GM18861 (cell line): Measurements from ENCODE around the gene DHFR2.
"Not testable (repeated sequence)": the region's sequence is repeated elsewhere in the genome, so short reads cannot be mapped to it uniquely, and the experiment has no call there.

ENCODE experiments used
- ATAC-seq: cut with Tn5 transposase; IDR thresholded peaks from one replicate; pipeline ENCODE4 v1.9.1; 2021; ENCODE audit not compliant: unreplicated experiment

Gene DHFR2

DNA sequence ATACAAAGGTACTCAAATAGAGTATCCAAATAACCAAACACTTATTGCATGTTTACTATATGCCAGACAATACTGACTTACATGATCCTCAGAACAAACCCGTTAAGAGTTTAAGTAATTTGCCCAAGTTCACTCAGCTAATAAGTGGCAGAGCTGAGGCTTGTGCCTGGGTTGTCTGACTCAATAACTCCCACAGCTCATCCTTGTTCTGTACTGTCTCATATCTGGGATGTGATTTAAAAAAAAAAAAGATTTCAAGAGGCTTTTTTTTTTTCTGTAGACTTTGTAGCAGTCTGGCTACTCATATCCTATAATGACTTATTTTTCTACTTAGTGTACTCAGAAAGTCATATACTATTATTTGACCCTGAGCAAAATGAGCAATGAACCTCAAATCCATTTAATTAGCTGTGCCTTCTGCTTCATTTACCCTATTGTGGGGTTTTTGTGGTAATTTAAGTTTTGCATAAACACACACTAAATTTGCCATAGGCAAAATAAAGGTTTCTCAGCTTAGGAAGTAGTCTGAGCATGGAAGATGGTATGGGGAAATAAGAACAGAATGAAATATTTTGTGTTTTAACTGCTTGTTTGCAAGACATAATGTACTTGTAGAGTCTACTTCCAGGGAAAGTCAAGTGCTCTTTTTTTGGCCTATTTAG, 3.2 kb upstream of the DHFR2 start:
- no peak for ATAC-seq

DNA sequence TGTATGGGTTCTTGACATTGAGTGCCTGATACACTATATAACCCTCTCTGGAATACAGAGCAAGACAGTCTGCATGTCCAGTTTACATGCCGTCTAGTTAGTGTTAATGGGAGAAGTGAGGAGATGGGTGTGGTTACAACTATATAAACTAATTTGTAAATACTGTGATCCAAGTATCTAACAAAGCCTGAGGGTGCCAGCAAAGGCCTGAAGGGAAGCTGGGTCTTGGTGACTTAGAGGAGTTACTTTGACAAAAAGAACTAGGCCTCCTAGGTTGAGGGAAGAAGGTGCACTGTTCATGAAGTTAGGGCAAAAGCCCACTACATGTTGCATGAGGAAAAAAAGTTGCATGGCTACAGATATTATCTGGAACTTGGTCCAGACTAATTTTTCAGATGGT, 2.4 kb upstream of the DHFR2 start:
- ATAC-seq: no peak

DNA sequence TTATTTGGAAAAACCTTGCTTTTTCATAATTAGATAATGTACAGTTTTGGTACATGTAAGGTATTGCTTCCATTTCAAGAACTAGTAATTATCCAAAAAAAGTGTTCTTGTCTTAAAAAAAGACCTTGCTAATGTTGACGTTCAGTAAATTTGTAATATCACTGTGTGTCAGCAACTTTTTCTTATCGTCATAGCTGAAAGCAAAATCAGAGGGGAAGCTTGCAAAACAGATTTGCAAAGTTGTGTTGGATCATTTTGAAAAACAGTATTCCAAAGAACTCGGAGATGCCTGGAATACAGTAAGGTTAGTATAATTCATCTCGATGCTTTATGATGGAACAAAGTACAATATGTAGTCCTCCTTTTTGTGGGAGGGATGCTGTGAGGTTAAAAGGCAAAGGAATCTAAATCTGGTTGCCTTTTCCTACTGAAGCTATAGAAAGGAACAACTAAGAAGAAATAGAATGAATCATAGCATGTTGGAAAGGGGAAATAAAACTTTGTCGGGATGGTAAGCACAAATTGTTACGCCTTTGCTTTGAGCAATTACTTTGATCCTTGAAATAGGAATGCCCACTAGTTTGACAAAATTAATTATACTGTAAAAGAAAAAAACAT, 1.6 kb upstream of the DHFR2 start:
- ATAC-seq: no peak

DNA sequence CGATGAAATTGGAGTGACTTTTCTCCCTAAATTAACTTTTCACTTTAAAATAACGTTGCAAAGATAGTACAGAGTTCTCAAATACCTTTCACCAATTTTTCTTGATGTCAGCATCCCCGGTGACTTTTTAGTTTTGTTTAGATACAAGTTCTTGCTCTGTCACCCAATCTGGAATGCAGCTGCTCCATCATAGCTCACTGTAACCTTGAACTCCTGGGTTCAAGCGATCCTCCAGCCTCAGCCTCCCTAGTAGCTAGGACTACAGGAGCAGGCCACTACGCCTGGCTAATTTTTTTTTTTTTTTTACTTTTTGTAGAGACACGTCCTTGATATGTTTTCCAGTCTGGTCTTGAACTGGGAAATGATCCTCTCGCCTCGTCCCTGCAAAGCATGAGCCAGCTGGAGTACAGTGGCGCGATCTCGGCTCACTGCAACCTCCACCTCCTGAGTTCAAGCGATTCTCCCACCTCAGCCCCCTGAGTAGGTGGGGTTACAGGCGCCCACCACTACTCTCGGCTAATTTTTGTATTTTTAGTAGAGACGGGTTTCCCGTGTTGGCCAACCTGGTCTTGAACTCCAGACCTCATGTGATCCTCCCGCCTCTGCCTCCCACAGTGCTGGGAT, 892 bp upstream of the DHFR2 start:
- no peak for ATAC-seq

DNA sequence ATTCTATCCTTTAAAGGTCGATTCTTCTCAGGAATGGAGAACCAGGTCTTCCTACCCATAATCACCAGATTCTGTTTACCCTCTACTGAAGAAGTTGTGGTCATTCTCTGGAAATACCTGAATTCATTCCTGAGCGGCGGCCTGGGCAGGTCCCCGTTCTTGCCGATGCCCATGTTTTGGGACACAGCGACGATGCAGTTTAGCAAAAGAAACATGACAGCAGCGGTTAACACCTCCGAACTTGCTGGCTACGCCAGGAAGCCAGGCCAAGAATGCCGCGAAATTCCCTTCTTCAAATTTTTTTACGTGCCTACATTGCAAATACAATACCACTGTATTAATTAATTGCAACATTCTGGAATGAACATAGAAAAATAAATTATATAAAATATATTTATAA, 1.4 kb downstream of the DHFR2 start:
- ATAC-seq: no peak

DNA sequence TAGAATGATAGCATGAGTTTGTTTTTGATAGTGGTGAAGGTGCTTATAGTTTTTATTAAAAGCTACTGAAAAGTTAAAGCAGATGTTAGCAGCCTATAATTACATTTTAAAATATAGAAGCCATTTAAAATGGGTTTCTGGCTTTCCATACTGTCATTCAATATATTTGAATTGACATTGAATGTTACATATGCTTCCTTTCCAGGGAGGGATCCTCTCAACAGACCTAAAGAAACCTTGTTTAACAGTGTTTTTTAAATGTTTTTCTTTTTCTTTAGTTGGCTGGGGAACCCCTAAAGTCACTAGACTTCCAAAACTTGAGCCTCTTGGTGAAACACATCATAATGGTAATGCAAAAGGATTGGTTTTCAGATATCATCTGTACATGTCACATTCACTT, 12.2 kb downstream of the DHFR2 start:
- no peak for ATAC-seq

DNA sequence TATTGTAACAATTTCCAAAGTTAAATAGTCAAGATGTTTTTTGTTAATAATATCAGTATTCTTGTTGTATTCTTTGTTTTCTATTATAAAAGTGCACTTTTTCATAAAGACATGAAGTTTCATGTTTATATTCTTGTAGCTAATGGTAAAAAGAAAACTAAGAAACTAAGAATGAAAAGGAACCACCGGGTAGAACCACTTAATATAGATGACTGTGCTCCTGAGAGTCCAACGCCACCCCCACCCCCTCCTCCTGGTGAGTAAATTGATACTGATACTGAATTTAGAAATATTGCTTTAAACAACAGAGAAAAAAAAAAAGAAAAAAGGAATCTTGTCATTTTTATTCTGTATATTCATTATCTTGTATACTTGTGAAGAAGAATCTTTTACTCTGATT, 13.4 kb downstream of the DHFR2 start:
- no peak for ATAC-seq

DNA sequence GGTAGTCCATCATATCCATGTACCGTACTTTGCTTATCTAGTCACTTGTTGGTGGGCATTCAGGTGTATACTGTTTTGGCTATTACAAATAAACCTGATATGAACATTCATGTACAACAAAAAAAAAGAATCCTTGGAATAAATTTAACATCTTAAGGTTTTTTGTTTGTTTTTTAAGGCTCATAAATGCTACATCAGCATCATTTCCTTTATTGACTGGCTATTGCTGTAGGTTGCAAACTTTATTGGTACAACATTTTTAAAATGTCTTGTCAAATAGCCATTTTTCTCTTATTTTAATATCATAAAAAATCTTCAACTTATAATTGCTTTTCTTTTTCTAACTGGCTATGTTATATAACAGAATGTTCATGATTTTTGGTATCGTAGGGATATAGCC, 16.2 kb downstream of the DHFR2 start:
- ATAC-seq: no peak

DNA sequence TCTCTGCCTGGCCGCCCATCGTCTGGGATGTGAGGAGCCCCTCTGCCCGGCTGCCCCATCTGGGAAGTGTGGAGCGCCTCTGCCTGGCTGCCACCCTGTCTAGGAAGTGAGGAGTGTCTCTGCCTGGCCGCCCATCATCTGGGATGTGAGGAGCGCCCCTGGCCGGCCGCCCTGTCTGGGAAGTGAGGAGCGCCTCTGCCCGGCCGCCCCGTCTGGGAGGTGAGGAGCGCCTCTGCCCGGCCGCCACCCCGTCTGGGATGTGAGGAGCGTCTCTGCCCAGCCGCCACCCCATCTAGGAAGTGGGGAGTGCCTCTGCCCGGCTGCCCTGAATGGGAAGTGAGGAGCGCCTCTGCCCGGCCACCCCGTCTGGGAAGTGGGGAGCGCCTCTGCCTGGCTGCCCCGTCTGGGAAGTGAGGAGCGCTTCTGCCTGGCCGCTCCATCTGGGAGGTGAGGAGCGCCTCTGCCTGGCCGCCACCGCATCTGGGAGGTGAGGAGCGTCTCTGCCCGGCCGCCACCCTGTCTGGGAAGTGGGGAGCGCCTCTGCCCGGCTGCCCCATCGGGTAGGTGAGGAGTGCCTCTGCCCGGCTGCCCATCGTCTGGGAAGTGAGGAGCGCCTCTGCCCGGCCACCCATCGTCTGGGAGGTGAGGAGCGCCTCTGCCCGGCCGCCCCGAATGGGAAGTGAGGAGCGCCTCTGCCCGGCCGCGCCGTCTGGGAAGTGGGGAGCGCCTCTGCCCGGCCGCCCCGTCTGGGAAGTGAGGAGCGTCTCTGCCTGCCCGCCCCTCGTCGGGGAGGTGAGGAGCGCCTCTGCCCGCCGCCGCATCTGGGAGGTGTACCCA, 18.4 kb downstream of the DHFR2 start:
- ATAC-seq: not testable (repeated sequence)

DNA sequence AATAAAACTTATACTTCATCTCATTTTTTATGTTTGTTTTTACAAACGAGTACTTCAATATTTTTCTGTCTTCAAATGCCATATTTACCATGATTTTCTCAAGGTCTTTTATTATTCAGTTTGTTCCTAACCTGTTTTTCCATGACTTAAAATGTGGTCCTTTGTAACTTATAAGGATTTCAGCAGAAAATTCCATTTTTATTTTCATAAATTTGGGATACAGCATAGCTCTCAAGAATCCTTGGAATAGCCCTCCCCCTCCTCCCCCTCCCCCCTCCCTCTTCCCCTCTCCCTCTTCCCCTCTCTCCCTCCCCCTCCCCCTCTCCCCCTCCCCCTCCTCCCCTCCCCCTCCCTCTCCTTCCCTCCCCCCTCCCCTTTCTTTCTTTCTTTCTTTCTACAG, 19.4 kb downstream of the DHFR2 start:
- ATAC-seq: no peak

DNA sequence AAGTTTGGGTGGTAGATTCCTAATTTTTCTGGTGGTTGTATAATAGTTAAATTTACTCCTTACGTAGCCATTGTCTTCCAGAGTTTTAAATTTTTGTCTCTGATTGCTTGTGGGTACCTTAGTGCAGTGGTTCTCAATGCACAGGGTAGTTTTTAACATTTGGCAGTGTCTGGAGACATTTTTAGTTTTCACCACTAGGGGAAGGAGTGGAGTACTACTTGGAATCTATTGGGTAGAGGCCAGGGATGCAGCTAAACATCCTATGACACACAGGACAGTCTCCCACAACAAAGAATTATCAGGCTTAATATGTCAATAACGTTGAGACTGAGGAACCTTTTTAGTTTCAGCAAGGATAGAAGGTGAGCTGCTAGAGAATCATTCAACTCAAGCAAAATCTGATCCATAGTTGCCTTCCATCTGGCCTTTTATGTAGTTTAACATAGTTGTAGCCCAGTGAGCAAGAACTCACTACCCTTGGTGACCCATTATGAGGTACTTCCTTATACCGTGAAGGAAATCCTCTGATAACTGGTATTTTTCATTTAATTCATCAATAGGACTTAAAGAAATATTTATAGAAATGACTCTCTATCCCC, 25.7 kb downstream of the DHFR2 start:
- peak; percentile 76 for ATAC-seq

DNA sequence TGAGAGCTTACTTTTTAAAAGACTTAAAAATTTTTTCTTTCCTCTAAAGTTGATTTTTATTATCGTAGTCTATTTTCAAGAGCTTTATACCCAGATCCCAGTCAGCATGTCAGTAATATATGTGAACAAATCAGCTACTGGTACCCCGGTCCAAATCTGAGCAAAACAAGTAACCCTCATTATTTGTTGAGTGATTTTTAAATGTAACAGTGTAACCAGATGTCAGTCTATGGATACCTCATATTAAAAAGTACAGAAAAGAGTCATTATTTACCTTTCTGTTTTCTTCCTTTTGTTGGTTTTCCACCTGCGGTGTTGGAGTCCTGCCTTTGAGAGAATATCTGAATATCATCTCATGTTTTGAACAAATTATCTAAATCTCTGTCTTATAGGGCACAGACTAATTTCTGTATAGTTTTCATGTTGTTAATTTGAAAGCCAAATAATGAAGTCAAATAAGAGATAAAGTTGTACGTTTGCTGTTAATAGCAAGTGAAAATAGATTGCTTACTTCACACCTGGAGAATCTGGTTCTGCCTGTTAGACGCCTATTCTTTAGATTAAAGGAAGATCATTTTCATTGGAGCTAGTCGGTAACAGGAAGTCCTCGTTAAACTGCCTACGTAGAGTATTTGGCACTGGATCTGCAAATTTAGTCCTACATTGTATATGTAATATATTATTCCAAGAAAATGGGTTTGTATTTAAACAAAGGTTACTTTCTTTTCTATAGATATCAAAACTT, 34.5 kb downstream of the DHFR2 start, which contains the start of gene STX19:
Gene STX19, minus strand, starts transcription at position 505 of the 745 bp plus-strand sequence. CDS start 13,328 bp downstream, outside the sequence.
- ATAC-seq: no peak

DNA sequence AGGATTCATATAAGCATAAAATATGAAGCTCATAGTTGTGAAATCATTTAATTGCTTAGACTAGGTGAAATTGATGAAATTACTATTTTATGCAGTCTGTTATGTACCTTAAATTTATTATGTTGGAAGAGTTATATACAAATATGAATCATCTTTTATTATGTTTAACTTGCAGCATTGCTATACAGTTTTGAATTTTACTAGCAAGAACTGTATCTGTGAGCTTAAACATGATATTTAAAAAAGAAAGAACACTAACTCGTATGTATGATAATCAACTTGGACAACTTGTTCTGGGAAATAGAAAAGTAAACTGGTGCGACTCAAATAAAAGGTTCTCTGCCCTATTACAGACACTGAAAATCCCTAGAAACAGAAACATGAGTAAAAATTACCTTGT, 36.1 kb downstream of the DHFR2 start:
- ATAC-seq: no peak

DNA sequence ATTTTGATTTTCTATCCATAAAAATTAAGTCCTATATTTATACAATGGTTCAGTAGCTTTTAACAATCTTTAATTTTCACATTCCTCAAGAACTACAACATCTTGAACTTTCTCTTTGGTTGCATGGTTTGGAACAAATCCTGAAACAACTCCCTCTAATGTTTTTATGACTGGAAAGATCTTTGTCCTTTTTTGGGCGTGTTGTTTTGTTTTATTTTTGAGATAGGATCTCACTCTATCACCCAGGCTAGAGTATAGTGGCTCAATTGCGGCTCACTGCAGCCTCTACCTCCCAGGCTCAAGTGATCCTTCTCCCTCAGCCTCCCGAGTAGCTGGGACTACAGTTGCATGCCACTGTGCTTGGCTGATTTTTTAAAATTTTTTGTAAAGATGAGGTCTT, 38.3 kb downstream of the DHFR2 start:
- no peak for ATAC-seq

DNA sequence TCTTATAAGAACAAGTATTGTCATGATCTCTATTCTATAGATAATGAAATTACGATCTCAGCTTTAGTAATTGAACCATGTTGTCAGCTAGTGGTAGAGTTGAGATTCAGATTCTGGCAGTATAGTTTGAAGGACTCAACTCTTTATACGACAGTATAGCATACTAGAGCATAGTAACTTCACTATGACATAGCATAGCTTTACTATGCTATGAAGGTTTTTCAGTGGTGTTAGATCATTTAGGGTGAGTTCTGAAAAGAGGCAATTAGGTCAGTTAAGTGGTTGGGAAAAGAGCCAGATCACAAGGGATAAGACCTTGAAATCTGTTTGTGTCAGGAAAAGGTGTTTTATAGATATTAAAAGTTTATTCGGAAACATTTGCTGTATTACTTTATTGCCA, 42.4 kb downstream of the DHFR2 start:
- no peak for ATAC-seq

DNA sequence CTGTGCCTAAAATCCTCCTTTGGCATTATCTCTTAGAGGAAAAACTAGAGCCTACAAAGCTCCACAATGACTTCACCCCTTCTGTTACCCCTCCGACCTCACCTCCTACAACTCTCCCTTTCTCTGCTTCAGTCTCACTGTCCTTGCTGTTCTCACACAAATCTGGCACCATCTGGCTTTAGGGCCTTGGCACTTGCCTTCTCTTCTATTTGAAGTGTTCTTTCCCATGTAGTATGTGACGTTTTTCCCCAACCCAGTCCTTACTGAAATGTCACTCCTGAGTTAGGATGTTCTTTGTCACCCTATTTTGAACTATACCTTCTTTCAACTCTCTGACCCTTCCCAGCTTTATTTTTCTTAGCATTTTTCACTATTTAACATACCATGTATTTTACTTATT, 43.1 kb downstream of the DHFR2 start:
- ATAC-seq: no peak

DNA sequence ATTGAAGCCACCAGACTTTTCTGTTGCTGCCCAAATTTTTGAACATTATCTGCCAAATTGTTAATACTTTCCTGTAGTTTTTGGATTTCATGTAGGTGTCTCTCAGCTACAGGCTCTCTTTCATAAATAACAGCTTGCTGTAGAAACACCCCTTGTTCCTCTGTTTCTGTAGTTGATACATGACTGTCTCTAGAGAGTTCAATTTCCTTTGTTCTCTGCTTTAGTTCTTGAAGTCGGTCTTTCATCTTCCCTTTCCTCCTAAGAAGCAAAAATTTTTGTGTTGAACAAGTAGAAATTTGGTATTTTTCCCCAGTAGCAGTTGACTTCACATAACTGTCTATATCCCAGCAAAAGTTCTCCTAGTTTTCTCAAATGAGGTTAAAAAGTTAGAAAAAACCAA, 47.7 kb downstream of the DHFR2 start:
- no peak for ATAC-seq

DNA sequence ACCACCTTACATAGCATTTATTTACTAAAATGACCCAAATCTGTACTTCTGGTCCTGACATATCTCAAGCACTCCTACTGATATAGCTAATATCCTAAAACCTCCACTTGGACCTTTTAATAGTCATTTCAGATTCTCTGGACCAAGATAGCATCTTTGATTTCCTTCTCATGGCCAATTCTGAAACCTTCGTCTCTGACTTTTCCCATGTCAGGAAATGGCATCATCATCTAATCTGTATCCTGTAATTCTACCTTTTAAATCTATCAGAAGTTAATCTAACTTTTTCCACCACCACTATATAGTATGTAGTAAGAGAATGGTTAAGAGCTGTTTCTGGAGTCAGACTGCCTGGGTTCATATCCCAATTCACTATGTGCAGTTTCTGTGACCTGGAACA, 50.5 kb downstream of the DHFR2 start:
- ATAC-seq: no peak

DNA sequence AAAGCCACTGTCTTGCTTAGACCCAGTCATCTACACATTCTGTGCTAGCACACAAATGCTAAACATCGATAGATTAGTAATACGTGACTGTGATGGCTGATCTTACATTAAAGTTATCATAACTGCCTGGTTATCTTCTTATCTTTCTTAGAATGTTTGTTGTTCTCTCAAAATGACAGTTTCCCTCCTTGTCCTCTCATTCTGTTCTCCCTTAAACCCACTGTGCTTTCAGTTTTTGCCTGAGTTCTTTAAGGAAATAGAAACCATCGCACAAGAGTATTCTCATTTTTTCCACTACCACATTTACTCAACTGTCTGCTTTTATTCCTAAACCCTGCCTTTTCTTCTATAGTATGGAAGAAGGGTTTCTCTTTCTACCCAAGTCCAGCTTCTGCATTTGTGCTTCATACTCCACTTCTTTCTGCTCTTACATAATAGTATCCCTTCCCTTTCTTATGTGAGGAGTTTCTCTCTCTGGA, 51.4 kb downstream of the DHFR2 start:
- no peak for ATAC-seq

DNA sequence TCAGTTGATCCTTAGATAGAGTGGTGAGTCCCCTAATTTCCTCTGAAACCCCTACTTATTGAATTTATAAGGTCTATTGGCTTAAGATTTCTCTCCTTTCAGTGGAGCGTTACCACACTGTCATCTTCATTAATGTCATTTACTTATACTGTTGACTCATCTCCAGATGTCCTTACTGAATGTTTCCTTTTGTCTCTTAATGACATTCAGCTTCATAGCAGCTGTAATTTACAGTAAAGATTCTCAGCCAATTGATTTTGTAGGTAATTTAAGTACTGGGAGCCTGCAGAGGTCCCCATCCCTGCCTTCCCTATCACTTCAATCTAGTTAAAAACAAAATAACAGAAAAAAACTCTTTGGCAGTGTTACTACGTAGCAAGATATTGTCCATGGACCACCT, 53.1 kb downstream of the DHFR2 start:
- no peak for ATAC-seq
